GM19467 (cell line): ENCODE data around the gene FAR2.
A peak's percentile ranks its signal among the peaks of the same experiment; 100 is the strongest.
"Not testable (repeated sequence)": the region's sequence is repeated elsewhere in the genome, so short reads cannot be mapped to it uniquely, and the experiment has no call there.

Source experiments
- ATAC-seq: cut with Tn5 transposase; IDR thresholded peaks from one replicate; pipeline ENCODE4 v1.9.1; 2021; ENCODE audit warnings: mild to moderate bottlenecking, moderate library complexity; ENCODE audit not compliant: unreplicated experiment

The FAR2 gene

GRCh38 chr12:29229937-29230336 lies 80.9 kb downstream of the FAR2 start:
- no peak for ATAC-seq

GRCh38 chr12:29230800-29231560 lies 81.9 kb downstream of the FAR2 start:
- ATAC-seq = no peak

- no peak for ATAC-seq
Measured at GRCh38 chr12:29232086-29232485, 83.0 kb downstream of the FAR2 start.

GRCh38 chr12:29234552-29234951 lies 85.5 kb downstream of the FAR2 start:
- no peak for ATAC-seq

- ATAC-seq = no peak
Measured at GRCh38 chr12:29234965-29235626, 86.0 kb downstream of the FAR2 start.

GRCh38 chr12:29238822-29239291 lies 89.8 kb downstream of the FAR2 start:
- no peak for ATAC-seq

- no peak for ATAC-seq
Measured at GRCh38 chr12:29239336-29239735, 90.3 kb downstream of the FAR2 start.

- no peak for ATAC-seq
Measured at GRCh38 chr12:29240441-29240840, 91.4 kb downstream of the FAR2 start.

- ATAC-seq = peak; percentile 64
Measured at GRCh38 chr12:29241821-29242591, 92.9 kb downstream of the FAR2 start.

GRCh38 chr12:29242921-29243431 lies 93.9 kb downstream of the FAR2 start:
- ATAC-seq = no peak

- no peak for ATAC-seq
Measured at GRCh38 chr12:29244159-29244765, 95.2 kb downstream of the FAR2 start.

GRCh38 chr12:29245246-29245645 lies 96.2 kb downstream of the FAR2 start:
- ATAC-seq = peak; percentile 32

- no peak for ATAC-seq
Measured at GRCh38 chr12:29249930-29250329, 100.9 kb downstream of the FAR2 start.

GRCh38 chr12:29253906-29254625 lies 105.0 kb downstream of the FAR2 start:
- no peak for ATAC-seq

GRCh38 chr12:29255042-29255441 lies 106.0 kb downstream of the FAR2 start:
- ATAC-seq = no peak

- ATAC-seq = no peak
Measured at GRCh38 chr12:29256598-29256997, 107.5 kb downstream of the FAR2 start.

GRCh38 chr12:29257687-29258086 lies 108.6 kb downstream of the FAR2 start:
- not testable (repeated sequence) for ATAC-seq

GRCh38 chr12:29264424-29264823 lies 115.3 kb downstream of the FAR2 start:
- no peak for ATAC-seq

- ATAC-seq = no peak
Measured at GRCh38 chr12:29269706-29270408, 120.8 kb downstream of the FAR2 start.

GRCh38 chr12:29270446-29270845 lies 121.4 kb downstream of the FAR2 start:
- no peak for ATAC-seq
